Duodenal mucosa (tissue), 2 donors: ENCODE data around the gene C19orf38.
"Not testable (repeated sequence)": the region's sequence is repeated elsewhere in the genome, so short reads cannot be mapped to it uniquely, and the experiment has no call there.

Source experiments
- H3K27ac ChIP-seq: one replicate; pipeline ENCODE4 v1.7.0; 2013; ENCODE audit warnings: low read depth, low read length
- H3K27me3 ChIP-seq, 2 donors: one replicate each; pipeline ENCODE4 v1.7.0; 2013; ENCODE audit warnings: low read length in 2 of 2, control low read depth in 1 of 2; ENCODE audit not compliant: insufficient read depth in 2 of 2, control insufficient read depth in 1 of 2
- H3K36me3 ChIP-seq, 2 donors: one replicate each; pipeline ENCODE4 v1.7.0; 2013; ENCODE audit warnings: low read length in 2 of 2, control low read depth in 1 of 2; ENCODE audit not compliant: insufficient read depth in 2 of 2, control insufficient read depth in 1 of 2
- H3K4me1 ChIP-seq, 2 donors: one replicate each; pipeline ENCODE4 v1.7.0; 2013; ENCODE audit warnings: low read length in 2 of 2, control low read depth in 1 of 2; ENCODE audit not compliant: insufficient read depth in 2 of 2, control insufficient read depth in 1 of 2
- H3K4me3 ChIP-seq, 2 donors: one replicate each; pipeline ENCODE4 v1.7.0; 2013; ENCODE audit warnings: low read length in 2 of 2, low read depth in 1 of 2
- H3K9ac ChIP-seq, 2 donors: one replicate each; pipeline ENCODE4 v1.7.0; 2013; ENCODE audit warnings: low read length in 2 of 2, low read depth in 1 of 2
- H3K9me3 ChIP-seq, 2 donors: one replicate each; pipeline ENCODE4 v1.7.0; 2013; ENCODE audit warnings: low read length in 2 of 2, control low read depth in 1 of 2; ENCODE audit not compliant: control insufficient read depth in 1 of 2

The C19orf38 gene

DNA sequence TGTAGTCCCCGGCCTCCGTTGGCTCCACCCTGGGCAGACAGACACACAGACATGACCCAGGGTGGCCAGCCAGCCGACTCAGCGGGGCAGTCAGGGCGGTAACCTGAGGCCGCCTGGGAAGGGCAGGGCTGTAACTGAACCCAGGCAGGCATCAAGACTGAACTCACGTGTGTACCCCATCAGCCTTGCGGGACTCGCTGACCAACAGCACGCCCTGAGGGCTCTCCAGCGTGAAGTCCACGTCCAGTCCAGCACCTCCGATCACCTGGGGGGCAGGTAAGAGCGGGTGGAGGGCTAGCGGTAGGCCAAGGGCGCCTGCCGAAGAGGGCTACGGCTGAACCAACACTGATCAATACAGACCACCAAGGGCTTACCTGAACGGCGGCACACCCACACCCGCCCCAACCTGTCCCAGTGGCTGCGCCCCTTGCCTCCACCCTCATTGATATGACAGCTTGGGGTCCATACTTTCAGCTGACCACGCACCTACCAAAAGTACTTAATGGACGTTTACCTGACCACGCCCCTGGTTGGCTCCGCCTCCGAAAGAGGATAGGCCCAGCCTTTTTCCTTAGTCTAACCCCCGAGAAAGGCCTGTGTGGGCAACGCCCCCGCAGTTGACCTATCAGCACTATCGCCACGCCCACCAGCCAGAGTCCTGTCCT lies 13.0 kb upstream of the C19orf38 start:
- Histone ChIP-seq H3K36me3 (peaks cover 16 to 34% of the 10 kb centered on the region in 2 donors), H3K4me3 (peak overlapping the region; percentile 80 to 83), H3K9ac (peak overlapping the region; percentile 54 to 57), H3K27ac (peak overlapping the region; percentile 68), H3K9me3 (peaks cover 0 to 4% of the 10 kb centered on the region in 2 donors), H3K27me3 (no peaks in the 10 kb centered on the region), H3K4me1 (peaks cover 5 to 15% of the 10 kb centered on the region in 2 donors)

DNA sequence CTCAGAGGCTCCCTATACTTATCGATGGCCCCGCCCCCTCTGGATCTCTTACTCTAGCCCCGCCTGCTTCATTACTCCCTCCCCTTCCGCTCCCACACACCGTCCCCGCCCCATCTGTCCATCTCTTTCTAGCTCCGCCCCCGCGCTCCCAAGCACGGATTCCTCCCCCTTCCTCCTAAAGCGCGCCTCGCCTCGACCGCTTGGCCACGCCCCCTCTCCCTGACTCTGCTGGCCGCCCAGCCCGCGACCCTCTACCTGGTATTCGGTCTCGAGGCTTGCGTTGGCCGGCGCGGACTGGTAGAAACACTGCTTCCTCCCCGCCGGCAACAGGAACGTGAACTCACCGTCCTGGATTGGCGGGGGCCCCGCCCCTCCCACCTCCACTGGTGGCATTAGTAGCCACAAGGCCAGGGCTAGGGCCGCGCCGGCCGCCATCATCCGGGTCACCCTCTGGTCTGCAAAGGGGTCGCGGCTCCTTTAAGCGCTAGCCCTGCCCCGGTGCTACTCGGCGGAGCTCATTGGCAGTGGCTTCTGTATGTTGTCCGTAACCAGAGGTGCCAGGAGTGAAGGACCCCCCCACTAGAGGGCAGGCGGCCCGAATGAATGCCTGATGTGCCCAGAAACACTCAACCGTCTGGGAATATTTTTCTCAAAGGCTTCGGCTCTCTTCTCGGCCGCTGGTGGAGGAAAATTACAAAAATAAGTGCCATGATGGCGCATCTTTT lies 12.3 kb upstream of the C19orf38 start, which contains the start of gene TMED1:
Gene TMED1 (minus strand): TSS at position 459 of the 725 bp plus-strand sequence. CDS start 21 bp downstream, at position 438.
- Histone ChIP-seq H3K4me1 (peaks cover 5 to 15% of the 10 kb centered on the region in 2 donors), H3K4me3 (peak within 1 kb of the TSS; percentile 80 to 83)

DNA sequence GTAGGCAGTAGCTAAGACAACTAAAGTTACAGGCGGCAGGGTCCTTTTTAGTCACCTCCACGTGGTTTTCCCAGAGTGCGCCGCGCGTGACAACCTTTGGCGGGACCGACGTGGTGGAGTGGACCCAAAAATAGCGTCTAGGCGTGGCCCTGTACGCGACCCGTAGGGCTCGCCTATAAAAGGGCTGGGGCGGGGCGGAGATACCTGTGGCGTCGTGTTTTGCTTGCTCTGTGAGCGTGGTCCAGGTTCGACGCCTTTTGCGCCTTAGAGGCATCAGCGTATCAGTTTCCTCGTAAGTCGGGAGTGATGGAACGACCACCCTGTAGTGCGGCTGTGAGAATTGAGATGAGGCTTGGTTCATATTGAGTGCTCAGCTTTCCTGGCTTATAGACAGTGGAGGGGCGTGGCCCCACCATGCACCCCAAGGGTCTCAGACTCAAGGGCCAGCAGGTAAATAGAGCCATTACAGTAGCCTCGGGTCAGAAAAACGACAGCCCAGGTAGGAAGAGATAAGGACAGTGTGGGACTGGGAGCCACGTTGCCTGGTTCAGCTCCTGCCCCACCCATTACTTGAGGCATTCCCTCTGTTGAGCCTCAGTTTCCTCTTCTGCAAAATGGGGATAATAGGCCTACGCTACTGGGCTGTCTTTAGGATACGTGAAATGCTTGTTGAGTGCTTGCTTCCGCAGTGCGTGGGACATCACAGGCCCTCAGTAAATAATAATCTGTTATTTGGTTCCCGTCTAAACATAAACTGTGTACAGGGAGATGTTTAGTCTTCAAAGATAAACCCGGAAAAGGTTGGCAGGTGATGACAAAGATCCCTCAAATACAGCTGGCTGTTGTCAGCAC lies 11.5 kb upstream of the C19orf38 start:
- Histone ChIP-seq H3K27ac (peak overlapping the region; percentile 99), H3K9me3 (peaks cover 0 to 4% of the 10 kb centered on the region in 2 donors), H3K4me1 (peaks cover 5 to 15% of the 10 kb centered on the region in 2 donors), H3K9ac (peak overlapping the region; percentile 84 to 87), H3K4me3 (peak overlapping the region; percentile 80 to 83), H3K36me3 (peaks cover 9 to 21% of the 10 kb centered on the region in 2 donors), H3K27me3 (no peaks in the 10 kb centered on the region)

More for the DNA sequence above, 12.3 kb upstream of the C19orf38 start, which contains the start of gene TMED1:
- Histone ChIP-seq H3K27ac (peak within 1 kb of the TSS; percentile 99), H3K9ac (peak within 1 kb of the TSS; percentile 84 to 87), H3K9me3 (peaks cover 0 to 4% of the 10 kb centered on the region in 2 donors), H3K27me3 (no peaks in the 10 kb centered on the region), H3K36me3 (peaks cover 9 to 27% of the 10 kb centered on the region in 2 donors)

DNA sequence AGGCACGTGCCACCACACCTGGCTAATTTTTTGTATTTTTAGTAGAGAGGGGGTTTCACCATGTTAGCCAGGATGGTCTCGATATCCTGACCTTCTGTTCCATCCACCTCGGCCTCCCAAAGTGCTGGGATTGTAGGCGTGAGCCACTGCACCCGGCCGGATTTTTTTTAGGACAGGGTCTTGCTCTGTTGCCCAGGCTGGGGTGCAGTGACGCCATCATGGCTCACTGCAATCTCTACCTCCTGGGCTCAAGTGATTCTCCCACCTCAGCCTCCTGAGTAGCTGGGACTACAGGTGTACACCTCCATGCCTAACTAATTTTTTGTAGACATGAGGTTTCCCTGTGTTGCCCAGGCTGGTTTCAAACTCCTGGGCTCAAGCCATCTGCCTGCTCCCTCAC lies 10.6 kb upstream of the C19orf38 start:
- H3K4me3 ChIP-seq, H3K27ac ChIP-seq, H3K27me3 ChIP-seq, H3K9ac ChIP-seq, H3K9me3 ChIP-seq: not testable (repeated sequence)
- H3K36me3 ChIP-seq = peaks cover 0 to 11% of the 10 kb centered on the region in 2 donors
- H3K4me1 ChIP-seq = peaks cover 5 to 15% of the 10 kb centered on the region in 2 donors

DNA sequence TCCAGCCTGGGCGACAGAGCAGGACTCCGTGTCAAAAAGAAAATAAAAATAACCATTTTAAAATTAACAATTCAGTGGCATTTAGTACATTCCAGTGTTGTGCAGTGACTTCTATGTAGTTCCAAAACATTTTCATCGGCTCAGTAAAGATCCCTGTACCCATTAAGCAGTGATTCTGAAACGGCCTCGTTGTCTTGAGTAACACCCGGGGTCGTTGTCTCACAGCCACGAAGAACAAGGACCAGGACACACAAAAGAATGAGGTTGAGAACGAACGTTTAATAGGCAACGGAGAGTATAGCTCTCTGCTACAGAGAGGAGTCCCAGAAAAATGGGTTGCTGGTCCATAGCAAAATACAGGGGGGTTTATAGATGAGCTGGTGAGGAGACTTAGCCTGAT lies 9.8 kb upstream of the C19orf38 start:
- no peak overlapping the region for H3K9ac ChIP-seq
- no peak overlapping the region for H3K27ac ChIP-seq
- no peaks in the 10 kb centered on the region for H3K27me3 ChIP-seq
- no peak overlapping the region for H3K4me3 ChIP-seq
- H3K36me3 ChIP-seq = peaks cover 0 to 4% of the 10 kb centered on the region in 2 donors
- H3K4me1 ChIP-seq = peaks cover 5 to 15% of the 10 kb centered on the region in 2 donors
- peaks cover 0 to 4% of the 10 kb centered on the region in 2 donors for H3K9me3 ChIP-seq

DNA sequence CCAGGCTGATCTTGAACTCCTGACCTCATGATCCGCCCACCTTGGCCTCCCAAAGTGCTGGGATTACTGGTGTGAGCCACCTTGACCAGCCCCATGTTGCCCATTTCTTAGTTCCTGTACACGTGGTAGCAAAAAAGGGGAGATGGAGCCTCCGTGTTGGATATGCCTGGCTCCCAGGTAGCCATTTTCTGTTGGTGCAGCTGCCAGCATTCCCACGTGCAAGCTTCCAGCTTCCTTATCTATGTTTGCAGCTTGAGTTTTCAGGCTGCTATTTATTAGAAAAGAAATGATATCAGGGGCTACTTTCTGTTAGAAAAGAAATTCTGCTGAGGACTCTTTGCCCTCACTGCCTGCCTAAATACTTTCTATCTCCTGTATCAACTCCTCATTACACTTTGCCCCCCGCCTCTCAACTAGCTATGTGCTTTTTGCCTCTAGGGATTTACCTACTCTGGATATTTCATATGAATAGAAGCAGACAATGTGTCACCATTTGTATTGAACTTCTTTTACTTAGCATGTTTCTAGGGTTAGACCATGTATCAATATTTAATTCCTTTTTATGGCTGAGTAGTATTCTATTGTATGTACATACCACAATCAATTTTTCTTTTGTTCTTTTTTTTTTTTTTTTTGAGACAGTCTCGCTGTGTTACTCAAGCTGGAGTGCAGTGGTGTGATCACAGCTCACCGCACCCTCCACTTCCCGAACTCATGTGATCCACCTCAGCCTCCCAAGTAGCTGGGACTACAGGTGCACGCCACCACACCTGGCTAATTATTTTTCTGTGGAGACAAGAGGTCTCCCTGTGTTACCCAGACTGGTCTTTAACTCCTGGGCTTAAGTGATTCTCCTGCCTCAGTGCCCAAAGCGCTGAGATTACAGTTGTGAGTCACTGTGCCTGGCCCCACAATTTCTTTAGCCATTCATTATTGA lies 8.8 kb upstream of the C19orf38 start:
- Histone ChIP-seq H3K4me3 (no peak overlapping the region), H3K4me1 (peaks cover 5 to 15% of the 10 kb centered on the region in 2 donors), H3K9ac (no peak overlapping the region), H3K36me3 (no peaks in the 10 kb centered on the region), H3K9me3 (peaks cover 0 to 4% of the 10 kb centered on the region in 2 donors), H3K27ac (no peak overlapping the region), H3K27me3 (no peaks in the 10 kb centered on the region)

DNA sequence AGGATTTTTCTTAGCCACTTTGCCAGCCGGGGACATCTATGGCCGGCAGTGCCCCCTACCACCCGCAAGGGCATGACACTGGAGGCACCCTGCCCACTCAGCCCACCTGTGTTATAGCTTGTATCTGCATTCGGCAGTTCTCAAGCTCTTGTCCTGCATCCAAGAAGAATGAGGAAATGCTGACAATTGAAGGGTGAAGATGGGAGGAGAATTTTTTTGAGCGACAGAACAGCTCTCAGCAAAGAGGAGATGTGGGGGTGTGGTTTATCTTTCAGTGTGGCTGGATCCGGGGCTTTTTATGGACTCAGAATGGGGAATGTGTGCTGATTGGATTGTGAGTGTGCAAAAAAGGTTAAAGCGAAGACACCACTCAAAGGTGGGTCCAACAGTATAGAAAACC lies 5.4 kb upstream of the C19orf38 start:
- Histone ChIP-seq H3K27ac (no peak overlapping the region), H3K9me3 (no peaks in the 10 kb centered on the region), H3K27me3 (no peaks in the 10 kb centered on the region), H3K4me3 (no peak overlapping the region), H3K4me1 (no peaks in the 10 kb centered on the region), H3K36me3 (no peaks in the 10 kb centered on the region), H3K9ac (no peak overlapping the region)

DNA sequence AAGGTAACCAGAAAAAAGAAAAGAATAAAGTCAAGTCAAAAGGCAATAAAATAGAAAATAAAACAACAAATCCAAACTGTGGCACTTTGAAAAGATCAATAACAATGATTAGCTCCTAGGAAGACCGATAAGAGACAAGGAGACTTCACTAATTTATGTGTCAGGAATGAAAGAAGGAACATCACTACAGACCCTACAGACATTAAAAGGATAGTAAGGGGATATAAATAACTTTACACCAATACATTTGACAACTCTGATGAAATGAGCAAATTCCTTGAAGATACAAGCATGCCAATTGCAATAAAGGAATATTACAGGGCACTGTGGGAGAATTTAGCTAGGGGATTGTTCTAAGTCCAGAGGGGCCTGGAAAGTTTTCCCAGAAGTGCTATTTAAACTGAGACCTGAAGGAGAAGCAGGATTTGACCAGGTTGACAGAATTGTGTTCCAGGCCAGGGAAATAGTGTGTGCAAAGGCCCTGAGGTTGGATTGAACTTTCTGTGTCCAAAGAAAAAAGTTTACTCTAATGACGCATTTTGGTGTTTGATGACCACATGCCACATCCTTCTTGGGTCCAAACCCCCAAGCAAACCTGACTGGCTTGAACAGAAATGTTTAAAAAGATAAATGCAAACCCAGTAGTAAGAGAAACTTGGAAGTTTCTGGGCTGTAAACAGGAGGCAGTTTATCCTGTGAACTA lies 1.6 kb upstream of the C19orf38 start:
- H3K4me1 ChIP-seq = no peaks in the 10 kb centered on the region
- no peak overlapping the region for H3K4me3 ChIP-seq
- H3K27me3 ChIP-seq = no peaks in the 10 kb centered on the region
- no peak overlapping the region for H3K27ac ChIP-seq
- no peak overlapping the region for H3K9ac ChIP-seq
- no peaks in the 10 kb centered on the region for H3K9me3 ChIP-seq
- H3K36me3 ChIP-seq = no peaks in the 10 kb centered on the region

DNA sequence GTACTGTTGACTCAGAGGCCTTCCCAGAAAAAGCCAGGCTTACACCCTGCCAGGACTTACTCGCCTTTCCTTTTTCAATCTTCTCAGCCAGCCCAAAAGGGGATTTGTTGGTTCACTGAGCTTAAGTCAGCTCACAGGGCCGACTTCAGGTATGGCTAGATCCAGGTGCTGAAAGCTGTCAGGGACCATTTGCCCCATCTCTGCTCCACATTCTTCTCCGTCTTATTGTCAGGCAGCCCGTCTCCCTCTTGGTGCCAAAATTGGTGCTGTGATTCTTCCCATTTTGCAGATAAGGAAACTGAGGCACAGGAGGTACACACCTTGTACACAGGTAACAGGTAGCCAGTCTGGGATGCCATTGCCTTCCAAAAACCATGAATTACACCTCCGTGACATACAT lies 2.4 kb downstream of the C19orf38 start:
- no peak overlapping the region for H3K9ac ChIP-seq
- H3K27me3 ChIP-seq = no peaks in the 10 kb centered on the region
- H3K36me3 ChIP-seq = no peaks in the 10 kb centered on the region
- no peak overlapping the region for H3K27ac ChIP-seq
- H3K4me3 ChIP-seq = no peak overlapping the region
- H3K4me1 ChIP-seq = no peaks in the 10 kb centered on the region
- H3K9me3 ChIP-seq = no peaks in the 10 kb centered on the region
